Superior temporal gyrus (tissue), 1 donor: ENCODE measurements around the gene TLE5.
A peak's percentile ranks its signal among the peaks of the same experiment; 100 is the strongest.
"Not testable (repeated sequence)": the region's sequence is repeated elsewhere in the genome, so short reads cannot be mapped to it uniquely, and the experiment has no call there.

Source experiments
- DNase-seq: peaks from one replicate; pipeline ENCODE4 v3.0.0-alpha.2; 2016; ENCODE audit errors: extremely low spot score

Gene TLE5

DNA sequence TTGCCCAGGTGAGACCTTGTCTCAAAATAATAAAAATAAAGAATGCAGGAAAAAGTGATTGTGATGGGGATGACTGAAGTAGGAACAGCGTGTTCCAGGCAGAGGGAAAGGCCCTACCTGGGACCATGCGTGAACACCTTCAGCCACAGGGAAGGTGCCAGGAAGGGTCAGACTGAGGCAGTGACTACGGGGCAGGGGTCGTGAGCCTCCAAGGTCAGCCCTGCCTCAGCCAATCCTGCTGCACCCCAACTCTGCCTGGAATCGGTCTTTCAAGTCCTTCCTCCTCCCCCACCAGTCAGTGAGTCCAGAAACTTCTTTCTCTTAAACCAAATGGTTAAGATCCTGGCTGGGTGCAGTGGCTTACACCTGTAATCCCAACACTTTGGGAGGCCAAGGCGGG, 17.1 kb downstream of the TLE5 start:
- DNase-seq: no peak

DNA sequence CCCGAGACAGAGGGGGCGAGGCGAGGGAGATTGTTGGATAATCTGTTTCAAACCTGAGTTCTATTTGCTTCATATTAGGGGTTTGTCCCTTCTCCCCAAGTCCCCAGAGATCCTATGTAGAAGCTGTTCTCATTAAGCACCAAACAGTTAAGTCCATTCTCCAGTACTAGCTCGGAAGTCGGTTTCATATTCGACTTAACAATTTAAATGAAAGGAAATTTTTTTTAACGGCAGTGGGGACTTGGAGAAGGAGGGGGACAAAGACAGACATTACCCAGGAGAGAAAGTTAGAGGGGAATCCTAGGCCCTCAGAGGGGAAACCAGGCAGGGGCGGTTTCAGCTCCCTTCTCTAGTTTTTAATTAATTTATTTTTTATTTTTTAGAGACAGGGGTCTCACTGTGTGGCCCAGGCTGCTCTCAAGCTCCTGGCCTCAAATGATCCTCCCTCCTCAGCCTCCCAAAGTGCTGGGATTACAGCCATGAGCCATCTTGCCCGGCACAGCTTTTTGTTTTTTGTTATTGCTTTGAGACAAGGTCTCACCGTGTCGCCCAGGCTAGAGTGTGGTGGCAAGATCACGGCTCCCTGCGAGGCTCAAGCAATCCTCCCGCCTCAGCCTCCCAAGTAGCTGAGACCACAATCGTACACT, 19.6 kb downstream of the TLE5 start:
- DNase-seq: no peak

DNA sequence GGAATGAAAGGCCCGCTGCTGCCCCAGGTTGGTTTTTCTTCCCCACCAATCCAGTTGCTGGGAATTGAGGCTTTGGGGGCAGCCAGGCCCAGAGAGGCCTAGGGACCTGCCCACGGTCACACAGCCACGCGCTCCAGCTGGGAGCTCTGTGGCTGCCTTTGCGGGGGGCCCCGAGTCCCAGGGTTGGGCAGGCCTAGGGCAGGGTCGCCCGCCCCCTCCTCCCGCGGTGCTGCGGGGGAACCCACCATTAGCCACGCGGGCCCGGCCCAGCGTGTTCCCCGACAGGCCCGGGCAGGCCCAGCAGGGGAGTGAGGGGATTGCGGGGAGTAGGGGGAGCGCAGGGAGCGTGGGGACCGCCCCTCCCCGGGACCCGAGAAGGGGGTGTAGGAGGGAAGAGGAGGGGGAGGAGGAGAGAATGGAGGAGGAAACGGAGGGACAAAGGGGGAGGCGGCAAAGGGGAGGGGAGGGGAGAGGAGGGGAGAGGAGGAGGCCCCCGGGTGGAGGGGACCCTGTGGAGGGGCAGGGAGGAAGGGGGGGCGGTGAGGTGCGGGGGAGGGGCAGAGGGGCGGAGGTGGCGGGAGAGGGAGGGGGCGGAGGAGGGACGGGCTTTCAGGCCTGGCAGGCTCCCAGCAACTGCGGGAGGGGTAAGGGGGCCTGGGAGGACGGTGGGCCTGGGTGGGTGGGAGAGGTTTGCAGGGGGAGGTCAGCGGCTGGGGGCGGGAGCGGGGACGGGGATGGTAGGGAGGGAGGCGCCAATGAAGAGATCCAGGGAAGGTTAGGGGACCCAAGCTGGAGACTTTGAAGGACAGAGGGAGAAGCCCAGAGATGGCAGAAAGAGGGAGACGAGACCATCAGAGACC, 20.3 kb downstream of the TLE5 start:
- DNase-seq: no peak

DNA sequence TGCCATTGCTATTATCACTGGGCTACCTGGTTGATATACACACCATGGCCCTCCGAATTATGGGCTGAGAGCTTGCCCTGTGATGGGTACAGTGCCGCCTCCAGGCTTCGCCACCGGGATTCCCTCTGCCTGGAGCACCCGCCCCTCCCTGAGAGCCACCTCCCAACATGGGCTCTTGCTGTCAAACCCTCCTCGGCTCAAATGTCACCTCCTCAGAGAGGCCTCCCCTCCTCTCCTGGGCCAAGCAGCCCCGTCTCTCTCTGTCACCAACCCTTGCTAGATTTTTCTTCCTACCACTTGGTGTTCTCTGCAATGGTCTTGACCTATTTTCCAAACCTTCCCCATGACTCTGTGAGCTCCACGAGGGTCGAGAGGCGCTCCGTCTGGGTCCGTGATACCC, 21.0 kb downstream of the TLE5 start:
- DNase-seq: no peak

DNA sequence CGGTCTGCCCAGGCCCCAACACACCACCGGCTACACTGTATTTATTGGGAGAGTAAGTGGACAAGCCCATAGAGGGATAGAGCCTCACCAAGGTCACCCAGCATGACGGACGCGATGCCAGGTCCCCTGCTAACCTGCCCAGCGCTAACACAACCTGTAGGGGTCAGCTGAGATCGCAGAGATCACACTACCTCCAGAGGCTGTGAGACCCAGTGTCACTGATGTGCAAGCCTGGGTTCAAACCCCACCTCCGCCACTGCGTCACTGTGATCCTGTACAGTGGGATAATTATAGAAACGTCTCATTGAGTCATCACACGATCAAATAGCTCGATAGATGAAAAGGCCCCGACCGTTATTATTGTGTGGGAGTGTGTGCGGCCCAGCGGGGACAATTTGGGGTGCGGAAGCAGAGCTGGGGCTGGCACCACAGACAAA, 22.6 kb downstream of the TLE5 start:
- DNase-seq: no peak

DNA sequence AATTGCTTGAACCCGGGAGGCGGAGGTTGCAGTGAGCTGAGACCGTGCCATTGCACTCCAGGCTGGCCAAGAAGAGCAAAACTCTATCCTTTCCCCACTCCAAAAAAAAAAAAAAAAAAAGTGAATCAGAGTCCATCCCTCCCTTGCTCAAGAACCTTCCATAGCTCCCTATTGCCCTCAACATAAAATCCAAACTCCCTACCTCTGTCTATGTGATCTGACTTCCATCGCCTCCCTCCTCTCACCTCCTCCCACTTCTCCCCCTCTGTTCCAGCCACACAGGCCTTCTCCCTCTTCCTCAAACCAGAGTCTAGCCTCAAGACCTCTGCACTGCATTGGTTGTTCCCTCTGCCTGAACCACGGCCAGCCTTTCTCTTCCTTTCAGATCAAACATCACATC, 23.2 kb downstream of the TLE5 start:
- no peak for DNase-seq

DNA sequence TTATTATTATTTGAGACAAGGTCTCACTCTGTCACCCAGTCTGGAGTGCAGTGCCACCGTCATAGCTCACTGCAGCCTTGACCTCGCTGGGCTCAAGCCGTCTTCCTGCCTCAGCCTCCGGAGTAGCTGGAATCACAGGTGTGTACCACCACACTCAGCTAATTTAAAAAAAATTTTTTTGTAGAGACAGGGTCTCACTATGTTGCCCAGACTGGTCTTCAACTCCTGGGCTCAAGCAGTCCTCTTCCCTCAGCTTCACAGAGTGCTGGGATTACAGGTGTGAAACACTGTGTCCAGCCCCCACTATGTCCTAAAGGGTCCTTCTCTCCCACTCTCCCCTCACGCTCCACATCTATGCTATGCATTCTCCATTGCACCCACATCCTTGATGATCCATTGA, 24.1 kb downstream of the TLE5 start:
- DNase-seq: no peak

DNA sequence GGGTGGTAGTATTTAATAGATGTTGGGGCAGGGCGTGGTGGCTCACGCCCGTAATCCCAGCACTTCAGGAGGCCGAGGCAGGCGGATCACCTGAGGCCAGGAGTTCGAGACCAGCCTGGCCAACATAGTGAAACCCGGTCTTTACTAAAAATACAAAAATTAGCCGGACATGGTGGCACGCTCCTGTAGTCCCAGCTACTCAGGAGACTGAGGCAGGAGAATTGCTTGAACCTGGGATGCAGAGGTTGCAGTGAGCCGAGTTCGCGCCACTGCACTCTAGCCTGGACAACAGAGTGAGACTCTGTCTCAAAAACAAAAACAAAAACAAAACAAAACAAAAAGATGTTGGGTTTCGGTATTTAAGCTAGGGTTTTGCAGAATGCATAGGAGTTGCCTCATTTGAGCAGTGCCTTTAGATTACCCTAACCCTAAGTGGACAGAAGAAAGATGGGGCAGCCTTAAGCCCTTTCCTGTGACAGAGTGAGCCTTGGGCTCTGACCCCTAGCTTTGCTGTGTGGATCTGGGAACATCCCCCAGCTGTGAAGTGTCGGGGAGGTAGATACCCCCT, 25.2 kb downstream of the TLE5 start:
- DNase-seq: not testable (repeated sequence)

DNA sequence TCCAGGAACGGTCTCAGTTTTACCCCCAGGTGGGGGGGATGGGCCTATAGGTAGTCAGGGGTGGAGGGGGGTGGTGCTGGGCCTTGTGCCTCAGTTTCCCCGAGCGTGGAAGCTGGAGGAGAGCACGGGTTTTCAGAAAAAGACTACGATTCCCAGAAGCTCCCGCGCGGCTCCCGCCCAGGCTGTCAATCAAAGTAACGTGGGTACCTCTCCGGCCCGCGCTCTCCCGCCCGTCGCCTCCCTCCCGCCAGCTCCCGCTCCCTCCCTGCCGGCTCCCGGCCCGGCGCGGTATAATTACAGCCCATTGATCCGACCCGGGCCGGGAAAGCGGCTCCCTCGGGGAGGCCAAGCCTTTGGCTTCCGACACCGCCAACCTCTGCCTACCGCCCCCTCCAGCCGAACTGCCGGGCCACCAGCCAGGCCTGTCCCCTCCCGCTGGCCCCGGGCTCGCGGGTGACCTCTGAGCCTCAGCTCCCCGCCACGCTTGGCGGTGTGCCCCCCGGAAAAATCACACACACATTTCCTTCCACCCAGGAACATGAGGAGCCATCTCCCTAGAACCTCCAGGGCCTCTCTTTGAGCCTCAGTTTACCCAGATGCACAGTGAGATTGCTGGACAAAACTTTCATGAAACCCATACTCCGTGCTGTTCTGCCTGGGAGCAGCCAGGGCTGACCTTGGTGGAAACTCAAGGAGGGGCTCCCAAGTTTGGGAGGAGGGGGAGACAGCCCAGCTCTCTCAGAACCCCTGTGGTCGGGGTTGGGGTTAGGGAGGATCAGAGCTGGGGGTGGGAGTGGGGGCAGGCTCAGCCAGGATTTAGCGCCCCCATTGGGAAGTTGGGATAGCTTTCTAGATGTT, 25.9 kb downstream of the TLE5 start:
- peak; percentile 97 for DNase-seq

DNA sequence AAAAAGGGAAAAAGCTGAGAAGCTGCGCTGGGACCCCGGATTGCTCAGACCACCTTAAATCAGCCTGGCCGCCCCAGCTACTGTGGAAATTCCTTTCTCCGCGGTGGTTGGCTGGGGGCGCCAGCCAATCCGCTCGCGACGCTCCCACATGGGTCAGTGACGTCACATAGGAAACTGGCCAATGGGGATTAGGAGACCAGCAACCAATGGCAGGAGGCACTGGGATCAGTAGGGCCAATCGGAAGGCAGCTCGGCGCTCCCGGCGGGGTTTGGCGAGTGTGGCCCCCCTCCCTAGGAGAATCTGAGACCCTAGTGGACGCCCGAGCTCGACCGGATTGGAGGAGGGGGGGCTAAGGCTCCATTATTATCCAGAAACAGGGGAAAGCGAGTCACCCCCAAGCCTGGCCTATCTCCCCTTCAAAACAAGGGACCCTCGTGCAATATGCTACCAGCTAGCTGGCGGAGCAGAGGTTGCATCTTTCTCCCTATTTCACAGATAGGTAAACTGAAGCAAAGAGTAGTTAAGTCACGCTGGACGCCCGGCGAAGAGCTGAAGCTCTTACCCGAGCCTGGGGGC, 26.7 kb downstream of the TLE5 start:
- DNase-seq: peak; percentile 100

DNA sequence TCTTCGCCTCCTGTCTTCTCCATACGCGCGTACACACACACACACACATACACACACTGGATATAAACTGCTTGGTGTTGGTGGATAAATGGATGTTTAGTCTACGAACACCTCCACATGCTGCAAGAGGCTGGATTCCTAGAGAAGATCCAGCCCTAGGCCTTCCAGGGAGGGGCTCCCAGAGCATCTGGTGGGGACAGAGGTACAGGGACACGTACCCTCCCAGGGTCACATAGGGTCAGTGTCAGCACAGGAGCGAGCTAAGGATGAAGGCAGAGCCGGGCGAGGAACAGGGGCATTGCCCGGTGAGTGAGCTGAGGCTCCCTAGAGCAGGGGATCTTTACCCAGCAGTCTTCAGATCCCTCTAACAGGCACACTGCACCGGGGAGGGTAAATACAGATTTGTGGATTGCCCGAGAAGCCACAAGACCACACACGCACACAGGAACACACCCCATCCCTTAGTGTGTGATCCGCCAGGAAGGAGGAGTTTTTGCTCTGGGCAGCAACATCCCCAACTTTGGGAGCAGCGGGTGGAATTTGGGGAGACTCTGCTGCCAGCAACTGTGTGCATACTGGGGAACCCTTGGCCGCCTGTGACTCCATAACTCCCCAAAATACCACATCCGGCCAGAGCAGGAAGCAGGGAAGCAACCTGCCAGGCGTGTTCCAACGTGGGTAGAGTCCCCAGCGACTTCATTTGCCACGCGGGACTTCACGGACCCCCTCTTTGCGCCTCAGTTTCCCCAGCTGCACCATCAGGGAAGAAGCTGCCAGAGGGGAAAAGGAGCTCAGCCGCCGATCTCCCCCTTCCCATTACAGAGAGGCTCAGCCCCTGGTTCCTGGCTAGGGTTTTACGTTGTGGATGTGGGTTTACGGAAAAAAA, 27.4 kb downstream of the TLE5 start:
- DNase-seq: no peak

DNA sequence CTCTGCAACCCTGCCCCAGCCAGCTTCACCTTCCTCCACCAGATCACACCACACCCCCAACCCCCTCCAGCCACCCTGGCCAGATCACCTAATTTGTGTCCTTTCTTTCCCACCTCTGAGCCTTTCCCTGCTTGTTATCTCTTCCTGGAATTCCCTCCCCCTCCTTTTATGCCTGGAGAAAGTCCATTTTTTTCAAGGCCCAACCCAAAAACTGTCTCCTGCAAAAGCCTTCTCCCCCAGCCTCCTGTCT, 28.0 kb downstream of the TLE5 start:
- DNase-seq: no peak

DNA sequence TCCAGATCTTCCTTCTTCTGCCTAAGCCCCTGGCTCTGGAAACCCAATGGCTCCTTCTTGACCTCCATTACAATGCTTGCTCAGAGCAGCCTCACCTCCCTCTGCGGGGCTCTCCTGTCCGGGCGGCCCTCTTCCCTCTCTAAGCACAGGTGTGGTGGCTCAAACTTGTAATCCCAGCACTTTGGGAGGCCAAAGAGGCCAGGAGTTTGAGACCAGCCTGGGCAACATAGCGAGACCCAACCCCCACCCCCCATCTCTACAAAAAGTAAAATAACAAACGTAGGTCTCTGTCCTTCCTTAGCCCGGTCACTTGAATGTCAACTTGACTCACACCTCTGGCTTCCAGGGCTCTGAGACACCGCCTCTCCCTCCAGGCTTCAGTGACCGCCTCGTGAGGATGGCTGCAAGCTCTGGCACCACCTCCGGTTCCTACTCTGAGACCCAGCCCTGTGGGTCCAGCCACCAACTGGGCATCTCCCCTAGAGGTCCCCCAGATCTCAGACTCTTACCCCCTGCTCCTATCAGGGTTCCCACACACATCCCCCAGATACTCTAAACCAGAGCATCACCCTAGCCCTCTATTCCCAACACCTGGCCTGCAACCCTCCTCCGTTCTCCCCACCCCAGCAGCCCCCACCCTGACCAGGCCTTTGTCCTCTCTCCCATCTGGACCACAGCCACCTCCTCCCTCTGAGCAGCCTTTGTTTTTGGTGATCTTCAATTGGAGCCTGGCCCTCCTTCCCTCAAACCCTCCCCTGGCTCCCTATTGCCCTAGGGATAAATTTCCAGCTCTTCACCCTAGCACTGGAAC, 28.5 kb downstream of the TLE5 start:
- no peak for DNase-seq

DNA sequence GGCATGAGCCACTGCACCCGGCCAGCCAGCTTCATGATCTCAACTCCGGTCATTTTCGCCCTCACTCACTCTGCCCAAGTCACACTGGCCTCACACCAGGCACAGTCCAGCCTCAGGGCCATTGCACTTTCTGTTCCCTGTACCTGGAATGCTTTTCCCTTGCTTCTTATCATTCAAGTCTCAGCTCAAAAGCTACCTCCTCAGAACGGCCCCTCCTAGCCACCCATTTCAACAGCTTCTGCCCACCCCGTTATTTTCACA, 30.8 kb downstream of the TLE5 start:
- no peak for DNase-seq

DNA sequence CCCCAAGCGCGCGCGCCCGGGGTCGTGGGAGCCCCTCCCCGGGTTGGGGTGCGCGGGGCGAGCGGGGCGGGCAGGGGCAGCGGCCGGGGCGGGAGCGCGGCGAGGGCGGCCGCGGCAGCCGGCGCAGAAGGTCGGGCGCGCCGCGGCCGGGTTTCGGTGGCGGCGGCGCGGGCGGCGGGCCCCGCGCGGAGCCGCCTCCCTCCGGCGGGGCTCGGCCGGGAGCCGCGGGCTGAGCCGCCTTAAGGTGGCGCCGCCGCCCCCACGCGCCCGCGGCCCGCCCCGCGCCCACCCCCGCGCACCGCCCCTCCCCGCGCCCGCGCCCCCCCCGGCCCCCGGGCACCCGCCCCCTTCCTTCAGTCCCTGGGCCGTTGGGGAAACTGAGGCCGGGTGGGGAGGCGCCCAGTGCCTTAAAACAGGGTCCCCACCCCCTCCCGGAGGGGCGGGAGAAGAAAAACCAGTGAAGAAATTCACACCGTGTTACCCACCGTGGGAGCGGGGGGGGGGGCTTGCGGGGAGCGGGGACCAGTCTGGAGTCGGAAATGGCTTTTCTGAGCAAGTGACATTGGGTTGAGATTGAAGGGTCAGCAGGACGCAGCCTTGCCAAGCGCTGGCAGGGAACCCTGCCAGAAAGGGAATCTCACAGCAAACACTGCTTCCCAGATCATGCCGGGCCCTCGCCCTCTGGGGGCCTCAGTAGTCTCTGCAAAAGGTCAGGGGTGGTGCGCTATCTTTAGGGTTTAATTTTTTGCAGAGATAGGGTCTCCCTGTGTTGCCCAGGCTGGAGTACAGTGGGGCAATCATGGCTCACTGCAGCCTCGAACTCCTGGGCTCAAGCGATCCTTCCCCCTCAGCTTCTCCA, 33.0 kb downstream of the TLE5 start, which contains the start of gene TLE2:
Gene TLE2 (minus strand): TSS at position 216 of the 859 bp plus-strand sequence. CDS start 376 bp downstream, outside the sequence.
- no peak for DNase-seq

DNA sequence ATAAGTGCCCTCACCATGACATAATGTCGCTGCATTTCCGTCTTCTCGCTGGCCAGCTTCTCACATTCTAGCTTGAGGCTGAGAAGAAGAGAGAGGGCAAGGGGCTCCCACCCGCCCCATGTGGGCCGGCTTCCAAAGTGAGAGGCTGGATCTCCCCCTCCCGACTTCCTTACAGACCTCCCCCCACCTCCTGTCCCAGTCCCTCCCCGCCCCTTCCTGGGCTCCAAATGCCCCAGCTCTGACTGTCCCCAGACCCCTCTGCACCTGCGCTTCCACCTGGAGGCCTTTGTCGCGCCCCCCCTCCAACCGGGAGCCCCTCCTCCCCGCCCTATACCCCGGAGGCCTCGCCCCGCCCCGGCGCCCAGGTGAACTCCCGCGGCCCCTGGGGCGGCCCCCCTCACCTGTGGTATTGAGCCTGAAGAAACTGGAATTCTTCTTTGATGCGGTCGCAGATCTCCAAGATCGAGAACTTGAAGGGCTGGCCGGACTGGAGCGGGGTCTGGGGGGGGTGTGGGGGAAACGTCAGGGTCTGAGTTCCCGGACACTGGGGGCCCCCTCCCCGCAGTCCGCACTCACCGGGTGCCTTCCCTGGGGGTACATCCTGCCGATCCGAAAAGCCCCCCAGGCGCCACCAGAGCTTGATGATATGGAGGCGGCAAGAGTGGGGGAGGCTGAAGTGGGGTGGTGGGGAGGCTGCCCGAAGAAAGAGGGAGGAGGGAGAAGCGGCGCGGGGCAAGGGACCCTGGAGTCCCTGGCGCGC, 33.8 kb downstream of the TLE5 start:
- DNase-seq: no peak

DNA sequence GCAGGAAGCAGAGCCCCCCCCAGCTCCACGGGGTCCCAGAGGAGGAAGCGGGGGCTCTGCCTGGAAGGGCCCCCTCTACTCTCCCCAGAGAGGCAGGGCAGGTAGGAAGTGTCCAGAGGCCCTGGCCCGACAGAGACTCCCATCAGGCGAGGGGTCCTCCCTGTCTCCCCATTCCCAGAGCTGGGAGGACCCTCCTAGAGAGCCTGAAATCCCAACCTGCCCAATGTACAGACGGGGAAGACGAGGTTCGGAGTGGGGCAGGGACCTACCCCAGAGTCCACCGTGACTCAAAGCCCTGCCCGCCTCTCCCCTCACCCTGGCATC, 34.4 kb downstream of the TLE5 start:
- no peak for DNase-seq

DNA sequence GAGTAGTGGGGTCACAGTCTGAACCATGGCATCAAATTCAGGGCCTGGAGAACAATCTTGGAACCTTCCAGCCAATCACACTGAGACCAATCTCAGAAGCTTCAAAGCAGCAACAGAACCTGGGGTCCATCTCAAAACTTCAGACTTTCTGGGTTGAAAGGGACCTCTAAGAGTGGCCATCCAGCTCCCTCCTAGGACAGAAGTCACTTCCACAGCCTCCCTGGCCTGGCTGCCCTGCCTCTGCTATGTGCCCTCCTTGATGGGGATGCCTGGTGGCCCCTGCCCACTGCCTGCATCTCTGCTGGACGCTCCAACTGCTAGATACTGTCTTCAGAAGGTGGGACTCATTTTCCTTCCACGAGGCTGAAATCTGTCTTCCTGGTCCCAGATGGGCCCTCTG, 35.0 kb downstream of the TLE5 start:
- no peak for DNase-seq

DNA sequence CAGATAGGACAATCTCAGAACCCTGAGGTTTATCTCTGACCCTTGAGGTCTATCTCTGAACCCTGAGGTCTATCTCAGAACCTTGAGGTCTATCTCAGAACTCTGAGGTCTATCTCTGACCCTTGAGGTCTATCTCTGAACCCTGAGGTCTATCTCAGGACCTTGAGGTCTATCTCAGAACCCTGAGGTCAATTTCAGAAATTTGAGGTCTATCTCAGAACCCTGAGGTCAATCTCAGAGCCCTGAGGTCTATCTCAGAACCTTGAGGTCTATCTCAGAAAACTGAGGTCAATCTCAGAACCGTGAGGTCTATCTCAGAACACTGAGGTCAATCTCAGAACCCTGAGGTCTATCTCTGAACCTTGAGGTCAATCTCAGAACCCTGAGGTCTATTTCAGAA, 35.5 kb downstream of the TLE5 start:
- no peak for DNase-seq
